HepG2 (cell line): ENCODE measurements around the gene PNLDC1. TPM values are rescaled to one million over a fixed set of nuclear protein-coding genes. Genes with fewer than 3 reads are reported as not detected.

ENCODE experiments used
- AGO2 ChIP-seq: fragments of 200-400 bp; formaldehyde crosslinking; optimal IDR thresholded peaks from 2 replicates; pipeline ENCODE3; 2017; ENCODE audit warnings: mild to moderate bottlenecking, low read depth, low read length, moderate library complexity
- ATF2 ChIP-seq: sonication (generic); formaldehyde crosslinking; IDR thresholded peaks from 2 replicates; pipeline ENCODE4 v1.4.0; 2020; ENCODE audit warnings: missing genetic modification reagents
- CREB3 ChIP-seq: sonication (generic); formaldehyde crosslinking; IDR thresholded peaks from 2 replicates; pipeline ENCODE4 v1.5.0; 2020; ENCODE audit warnings: missing genetic modification reagents
- ELF3 ChIP-seq: IDR thresholded peaks from 2 replicates; pipeline ENCODE4 v1.6.1; 2016; ENCODE audit warnings: missing genetic modification reagents, missing compliant biosample characterization
- GMEB2 ChIP-seq: IDR thresholded peaks from 2 replicates; pipeline ENCODE4 v1.6.1; 2016; ENCODE audit warnings: missing biosample characterization, missing genetic modification reagents, low read depth
- IKZF5 ChIP-seq: IDR thresholded peaks from 2 replicates; pipeline ENCODE4 v1.6.1; 2018; ENCODE audit warnings: missing genetic modification reagents, mild to moderate bottlenecking, missing compliant biosample characterization
- KDM5B ChIP-seq: sonication (generic); formaldehyde crosslinking; IDR thresholded peaks from 2 replicates; pipeline ENCODE4 v1.4.0; 2020; ENCODE audit warnings: missing genetic modification reagents, mild to moderate bottlenecking, borderline replicate concordance
- XRCC5 ChIP-seq: fragments of 200-400 bp; formaldehyde crosslinking; optimal IDR thresholded peaks from 2 replicates; pipeline ENCODE3; 2017; ENCODE audit warnings: mild to moderate bottlenecking, low read length
- ZBED4 ChIP-seq: sonication (generic); formaldehyde crosslinking; IDR thresholded peaks from 2 replicates; pipeline ENCODE4 v1.4.0; 2020; ENCODE audit warnings: missing genetic modification reagents, borderline replicate concordance
- ZNF276 ChIP-seq: sonication (generic); formaldehyde crosslinking; IDR thresholded peaks from 2 replicates; pipeline ENCODE4 v1.4.0; 2020; ENCODE audit warnings: mild to moderate bottlenecking, low read depth, missing genetic modification reagents
- ZNF34 ChIP-seq: sonication (generic); formaldehyde crosslinking; IDR thresholded peaks from 2 replicates; pipeline ENCODE4 v1.4.0; 2020; ENCODE audit warnings: mild to moderate bottlenecking, missing genetic modification reagents, borderline replicate concordance
- ZNF576 ChIP-seq: sonication (generic); formaldehyde crosslinking; IDR thresholded peaks from 2 replicates; pipeline ENCODE4 v1.4.0; 2020; ENCODE audit warnings: mild to moderate bottlenecking, missing genetic modification reagents
- ZNF660 ChIP-seq: sonication (generic); formaldehyde crosslinking; IDR thresholded peaks from 2 replicates; pipeline ENCODE4 v1.5.1; 2020; ENCODE audit warnings: mild to moderate bottlenecking, low read depth, missing genetic modification reagents, borderline replicate concordance
- polyA plus RNA-seq, 8 experiments: library from polyadenylated mRNA; depleted of rRNA in 3 of 8; stranded (reverse) in 7 of 8; unstranded in 1 of 8; fragments of >200 nt; fragmentation: Illumina TruSeq in 4 of 8; extraction: Trizol in 4 of 8; gene quantifications; 2 replicates each; pipeline versions ENCODE4 v1.2.1 to v1.2.3, GENCODE V29; 2011 to 2016; ENCODE audit warnings: low read depth in 4 of 8, missing spikeins in 1 of 8, mixed read lengths in 1 of 8; ENCODE audit not compliant: insufficient read depth in 1 of 8
- total RNA-seq, 5 experiments: library from RNA; depleted of rRNA; stranded (reverse); fragments of >200 nt; fragmentation: Illumina TruSeq; extraction: Trizol; gene quantifications; 2 replicates each; pipeline ENCODE4 v1.2.3, GENCODE V29; 2016; ENCODE audit warnings: low read depth in 1 of 5

Gene PNLDC1
- total and polyA plus RNA-seq, 2 of the 13 experiments (the other 11 are each of a cell fraction or from before 2014, with no cell fraction given): not detected

GRCh38 chr6:159789377-159790148, 10.5 kb upstream of the PNLDC1 start, which contains the start of gene TCP1 (continued):
- TF ChIP-seq ATF2 (CRISPR knock-in tag) (peak; percentile 81), AGO2 (peak; percentile 95), CREB3 (no peak), GMEB2 (CRISPR knock-in tag) (no peak), ZBED4 (0 out of 2 replicates have a peak, but pooled peaks have one; percentile 37), KDM5B (CRISPR knock-in tag) (peak; percentile 90), IKZF5 (CRISPR knock-in tag) (peak; percentile 75; the same call in 1 of the 2 replicates), ZNF34 (CRISPR knock-in tag) (0 out of 2 replicates have a peak, but pooled peaks have one; percentile 36), ZNF660 (CRISPR knock-in tag) (peak; percentile 18; the same call in 1 of the 2 replicates), ZNF276 (CRISPR knock-in tag) (no peak), ZNF576 (CRISPR knock-in tag) (peak; percentile 18; the same call in 1 of the 2 replicates), ELF3 (CRISPR knock-in tag) (peak; percentile 78; the same call in 1 of the 2 replicates), XRCC5 (peak; percentile 53)
